ENCODE data around the gene SDR42E1. TPM values are rescaled to one million over a fixed set of nuclear protein-coding genes. Genes with fewer than 3 reads are reported as not detected.
A peak's percentile ranks its signal among the peaks of the same experiment; 100 is the strongest.

The SDR42E1 gene
- total RNA-seq, 1 experiment from 2014 or later = 17.4 TPM

- ChIA-PET POLR2A (no interaction called here), CTCF (no interaction called here), RAD21 (ENCODE audit: low non-redundant PET in 1 of 2, low total read pairs in 2 of 2, uncharacterized antibody in 2 of 2, unreplicated experiment in 2 of 2) (no interaction called here)
- intact Hi-C loops (cut with micrococcal nuclease) = no loop called here
- Histone ChIP-seq H3K27me3 (ENCODE audit: insufficient read depth, low read length) (peaks cover 57% of the 10 kb centered on the region), H3K9ac (ENCODE audit: low read length) (no peak overlapping the region), H3K4me1 (ENCODE audit: control insufficient read depth in 1 of 2, insufficient read depth in 2 of 2, low read length in 2 of 2) (peaks cover 0 to 5% of the 10 kb centered on the region in 2 experiments; a peak in 1 of 4 replicates), H4K20me1 (ENCODE audit: insufficient read depth) (no peaks in the 10 kb centered on the region), H2AFZ (ENCODE audit: low read depth, low read length, poor library complexity, severe bottlenecking) (no peak overlapping the region), H3K9me3 (ENCODE audit: control insufficient read depth in 1 of 2, insufficient read depth in 1 of 2, low read depth in 1 of 2, low read length in 2 of 2) (no peaks in the 10 kb centered on the region), H3K27ac (ENCODE audit: low read depth, low read length) (no peak overlapping the region), H3K4me2 (ENCODE audit: low read length) (no peak overlapping the region), H3K4me3 (replicated peaks in 1 of 2; ENCODE audit: low read depth in 1 of 2, low read length in 2 of 2) (no peak overlapping the region), H3K79me2 (ENCODE audit: insufficient read depth, low read length) (no peaks in the 10 kb centered on the region), H3K36me3 (ENCODE audit: control insufficient read depth in 1 of 2, insufficient read depth in 2 of 2, low read length in 2 of 2) (no peaks in the 10 kb centered on the region), H3K9me2 (ENCODE audit: insufficient read depth) (no peaks in the 10 kb centered on the region)
- no TSS peak for BruUV-seq (replicated peaks)
- TF ChIP-seq, protein P1, sequence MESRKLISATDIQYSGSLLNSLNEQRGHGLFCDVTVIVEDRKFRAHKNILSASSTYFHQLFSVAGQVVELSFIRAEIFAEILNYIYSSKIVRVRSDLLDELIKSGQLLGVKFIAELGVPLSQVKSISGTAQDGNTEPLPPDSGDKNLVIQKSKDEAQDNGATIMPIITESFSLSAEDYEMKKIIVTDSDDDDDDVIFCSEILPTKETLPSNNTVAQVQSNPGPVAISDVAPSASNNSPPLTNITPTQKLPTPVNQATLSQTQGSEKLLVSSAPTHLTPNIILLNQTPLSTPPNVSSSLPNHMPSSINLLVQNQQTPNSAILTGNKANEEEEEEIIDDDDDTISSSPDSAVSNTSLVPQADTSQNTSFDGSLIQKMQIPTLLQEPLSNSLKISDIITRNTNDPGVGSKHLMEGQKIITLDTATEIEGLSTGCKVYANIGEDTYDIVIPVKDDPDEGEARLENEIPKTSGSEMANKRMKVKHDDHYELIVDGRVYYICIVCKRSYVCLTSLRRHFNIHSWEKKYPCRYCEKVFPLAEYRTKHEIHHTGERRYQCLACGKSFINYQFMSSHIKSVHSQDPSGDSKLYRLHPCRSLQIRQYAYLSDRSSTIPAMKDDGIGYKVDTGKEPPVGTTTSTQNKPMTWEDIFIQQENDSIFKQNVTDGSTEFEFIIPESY (IDR thresholded peaks at IDR 0.05; ENCODE audit: extremely low read depth, insufficient replicate concordance, low read length) = no peak
- no peak for TF ChIP-seq FOSL1 (IDR thresholded peaks at IDR 0.05; ENCODE audit: low read depth)
- no peak for TF ChIP-seq ZNF274 (IDR thresholded peaks at IDR 0.05; ENCODE audit: low read depth, low read length)
- TF ChIP-seq CEBPB (IDR thresholded peaks at IDR 0.05; ENCODE audit: low read depth) = no peak
- no peak for TF ChIP-seq EZH2 (IDR thresholded peaks at IDR 0.05)
- TF ChIP-seq, protein P2, sequence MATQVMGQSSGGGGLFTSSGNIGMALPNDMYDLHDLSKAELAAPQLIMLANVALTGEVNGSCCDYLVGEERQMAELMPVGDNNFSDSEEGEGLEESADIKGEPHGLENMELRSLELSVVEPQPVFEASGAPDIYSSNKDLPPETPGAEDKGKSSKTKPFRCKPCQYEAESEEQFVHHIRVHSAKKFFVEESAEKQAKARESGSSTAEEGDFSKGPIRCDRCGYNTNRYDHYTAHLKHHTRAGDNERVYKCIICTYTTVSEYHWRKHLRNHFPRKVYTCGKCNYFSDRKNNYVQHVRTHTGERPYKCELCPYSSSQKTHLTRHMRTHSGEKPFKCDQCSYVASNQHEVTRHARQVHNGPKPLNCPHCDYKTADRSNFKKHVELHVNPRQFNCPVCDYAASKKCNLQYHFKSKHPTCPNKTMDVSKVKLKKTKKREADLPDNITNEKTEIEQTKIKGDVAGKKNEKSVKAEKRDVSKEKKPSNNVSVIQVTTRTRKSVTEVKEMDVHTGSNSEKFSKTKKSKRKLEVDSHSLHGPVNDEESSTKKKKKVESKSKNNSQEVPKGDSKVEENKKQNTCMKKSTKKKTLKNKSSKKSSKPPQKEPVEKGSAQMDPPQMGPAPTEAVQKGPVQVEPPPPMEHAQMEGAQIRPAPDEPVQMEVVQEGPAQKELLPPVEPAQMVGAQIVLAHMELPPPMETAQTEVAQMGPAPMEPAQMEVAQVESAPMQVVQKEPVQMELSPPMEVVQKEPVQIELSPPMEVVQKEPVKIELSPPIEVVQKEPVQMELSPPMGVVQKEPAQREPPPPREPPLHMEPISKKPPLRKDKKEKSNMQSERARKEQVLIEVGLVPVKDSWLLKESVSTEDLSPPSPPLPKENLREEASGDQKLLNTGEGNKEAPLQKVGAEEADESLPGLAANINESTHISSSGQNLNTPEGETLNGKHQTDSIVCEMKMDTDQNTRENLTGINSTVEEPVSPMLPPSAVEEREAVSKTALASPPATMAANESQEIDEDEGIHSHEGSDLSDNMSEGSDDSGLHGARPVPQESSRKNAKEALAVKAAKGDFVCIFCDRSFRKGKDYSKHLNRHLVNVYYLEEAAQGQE (IDR thresholded peaks at IDR 0.05; ENCODE audit: low read depth) = no peak
- no peak for TF ChIP-seq CBX3 (IDR thresholded peaks at IDR 0.05; ENCODE audit: low read depth)
- no peak for TF ChIP-seq EZH2phosphoT487 (IDR thresholded peaks at IDR 0.05; ENCODE audit: borderline replicate concordance)
- TF ChIP-seq, protein P3, sequence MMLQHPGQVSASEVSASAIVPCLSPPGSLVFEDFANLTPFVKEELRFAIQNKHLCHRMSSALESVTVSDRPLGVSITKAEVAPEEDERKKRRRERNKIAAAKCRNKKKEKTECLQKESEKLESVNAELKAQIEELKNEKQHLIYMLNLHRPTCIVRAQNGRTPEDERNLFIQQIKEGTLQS (IDR thresholded peaks at IDR 0.05) = no peak
- TF ChIP-seq JUND (IDR thresholded peaks at IDR 0.05) = no peak
- no peak for TF ChIP-seq YY1 (IDR thresholded peaks at IDR 0.05; ENCODE audit: extremely low read depth, insufficient replicate concordance, low read depth, low read length)
- TF ChIP-seq ELF1 (IDR thresholded peaks at IDR 0.05; ENCODE audit: borderline replicate concordance, low read depth) = no peak
- TF ChIP-seq SRF (IDR thresholded peaks at IDR 0.05; ENCODE audit: low read depth) = no peak
- DNase-seq (ENCODE audit: low read depth, low spot score) (no peak), ATAC-seq (peak; percentile 36; the same call in 1 of the 2 replicates)
Measured at GRCh38 chr16:82043680-82044584, 32.7 kb upstream of the SDR42E1 start.
